GM19372 (cell line): ENCODE measurements around the gene PPEF2.

Experiments used
- ATAC-seq: cut with Tn5 transposase; IDR thresholded peaks from one replicate; pipeline ENCODE4 v1.9.1; 2021; ENCODE audit warnings: mild to moderate bottlenecking, low read depth, moderate library complexity; ENCODE audit not compliant: unreplicated experiment

PPEF2 gene

DNA sequence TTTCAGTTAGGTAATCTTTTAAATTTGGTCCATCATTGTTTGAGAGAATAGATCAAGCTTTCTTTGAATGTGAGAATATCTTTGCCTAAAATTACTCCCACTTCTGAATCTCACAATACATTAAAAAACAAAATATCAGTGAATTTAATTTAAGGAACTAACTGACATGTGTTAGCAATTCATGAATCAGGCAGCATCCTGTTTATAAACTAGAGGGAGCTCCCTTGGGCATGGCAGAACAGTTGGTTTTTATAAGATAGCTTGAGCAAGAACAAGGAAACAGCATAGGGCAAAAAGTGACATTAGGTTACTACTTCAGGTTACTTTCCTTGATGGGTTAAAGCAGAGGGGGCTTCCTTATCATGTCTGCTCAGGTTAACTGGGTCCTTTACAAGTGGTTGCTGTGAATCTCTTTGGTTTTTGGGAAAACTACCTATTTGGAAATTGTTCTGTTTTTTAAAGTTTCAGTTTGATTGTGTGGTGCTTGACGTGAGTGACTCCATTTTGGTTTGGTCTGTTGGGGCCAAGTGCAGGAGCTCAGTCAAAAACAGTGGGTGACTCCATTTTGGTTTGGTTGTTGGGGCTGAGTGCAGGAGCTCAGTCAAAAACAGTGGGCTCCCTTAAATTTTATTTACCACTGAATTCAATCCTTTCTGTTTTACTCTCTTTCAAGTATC is 68.0 kb downstream of the PPEF2 start:
- no peak for ATAC-seq

DNA sequence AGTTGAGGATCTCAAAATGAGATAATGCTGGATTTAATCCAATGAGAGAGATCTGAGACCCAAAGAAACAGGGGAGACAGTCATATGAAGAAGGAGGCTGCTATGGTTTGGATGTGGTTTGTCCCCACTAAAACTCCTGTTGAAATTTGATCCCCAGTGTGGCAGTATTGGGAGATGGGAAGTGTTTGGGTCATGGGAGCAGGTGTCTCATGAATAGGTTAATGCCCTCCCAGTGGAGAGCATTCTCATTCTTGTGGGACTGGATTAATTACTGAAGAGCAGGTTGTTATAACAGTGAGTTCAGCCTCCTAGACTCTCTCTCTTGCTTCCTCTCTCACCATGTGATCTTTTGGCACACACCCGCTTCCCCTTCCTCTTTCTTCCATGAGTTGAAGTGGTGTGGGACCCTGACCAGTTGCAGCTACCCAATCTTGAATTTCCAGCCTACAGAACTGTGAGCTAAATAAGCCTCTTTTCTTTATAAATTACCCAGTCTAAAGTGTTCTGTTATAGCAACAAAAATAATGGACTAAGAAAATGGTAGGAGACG is 70.3 kb downstream of the PPEF2 start:
- no peak for ATAC-seq

DNA sequence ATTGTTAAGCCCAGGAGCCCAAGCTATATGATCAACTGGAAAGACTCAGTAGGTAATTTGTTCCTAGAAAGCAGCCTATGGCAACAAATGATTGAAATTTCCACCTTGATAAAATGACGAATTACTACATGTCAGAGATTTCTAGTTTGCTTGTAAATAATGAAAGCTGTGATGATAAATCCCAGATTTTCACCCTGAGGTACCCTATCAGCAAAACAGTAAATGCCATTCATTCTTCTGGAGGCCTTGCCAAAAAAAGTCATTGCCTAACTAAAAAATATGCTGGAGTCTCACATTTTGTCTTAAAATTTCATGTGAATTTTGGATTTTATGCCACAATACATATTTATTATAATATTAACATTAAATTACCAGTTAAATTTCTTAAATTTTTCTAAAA is 71.3 kb downstream of the PPEF2 start:
- no peak for ATAC-seq

DNA sequence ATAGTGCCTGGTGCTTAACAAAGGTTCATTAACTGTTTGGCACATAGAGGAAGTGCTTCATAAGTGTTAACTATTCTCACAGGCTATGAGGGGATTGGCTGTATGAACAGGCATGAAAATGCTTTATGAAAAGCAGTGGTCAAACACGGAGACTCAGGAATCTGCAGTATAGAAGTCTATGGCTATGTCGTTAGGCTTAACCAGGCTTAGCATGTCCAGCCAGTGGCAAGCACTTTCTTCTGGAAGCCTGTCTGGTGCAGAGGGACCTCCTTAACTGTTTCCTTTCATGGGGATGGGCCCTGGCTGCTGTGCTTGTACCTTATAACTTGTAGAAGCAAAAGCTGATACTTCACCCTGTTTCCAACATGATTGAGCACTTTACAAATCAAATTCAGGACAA is 78.4 kb downstream of the PPEF2 start:
- no peak for ATAC-seq

DNA sequence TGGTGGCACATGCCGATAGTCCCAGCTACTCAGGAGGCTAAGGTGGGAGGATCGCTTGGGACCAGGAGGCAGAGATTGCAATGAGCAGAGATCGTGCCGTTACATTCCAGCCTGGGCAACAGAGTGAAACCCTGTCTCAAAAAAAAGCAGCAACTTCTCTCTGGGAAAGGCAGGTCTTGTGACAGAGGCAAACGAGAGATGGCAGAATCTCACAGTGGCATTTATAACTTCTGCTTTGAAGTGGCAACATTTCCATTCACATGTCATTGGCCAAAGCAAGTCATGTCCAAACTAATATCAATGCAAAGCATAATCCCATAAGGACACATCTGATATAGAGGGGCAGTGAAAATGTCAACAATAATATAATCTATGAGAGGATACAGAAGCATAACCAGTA is 79.8 kb downstream of the PPEF2 start:
- ATAC-seq = no peak

DNA sequence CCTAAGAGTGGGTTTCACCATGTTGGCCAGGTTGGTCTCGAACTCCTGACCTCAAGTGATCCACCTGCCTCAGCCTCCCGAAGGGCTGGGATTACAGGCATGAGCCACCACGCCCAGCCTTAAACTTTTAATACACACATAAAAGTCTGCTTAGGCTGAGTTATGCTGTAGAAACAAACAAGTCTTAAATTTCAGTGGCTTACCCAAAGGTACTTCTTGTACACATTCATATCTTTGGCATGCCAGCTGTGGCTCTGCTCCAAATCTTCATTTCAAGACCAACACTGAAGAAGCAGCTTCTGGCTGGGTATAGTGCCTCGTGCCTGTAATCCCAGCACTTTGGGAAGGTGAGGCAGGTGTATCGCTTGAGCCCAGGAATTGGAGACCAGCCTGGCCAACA is 80.3 kb downstream of the PPEF2 start:
- ATAC-seq = no peak

DNA sequence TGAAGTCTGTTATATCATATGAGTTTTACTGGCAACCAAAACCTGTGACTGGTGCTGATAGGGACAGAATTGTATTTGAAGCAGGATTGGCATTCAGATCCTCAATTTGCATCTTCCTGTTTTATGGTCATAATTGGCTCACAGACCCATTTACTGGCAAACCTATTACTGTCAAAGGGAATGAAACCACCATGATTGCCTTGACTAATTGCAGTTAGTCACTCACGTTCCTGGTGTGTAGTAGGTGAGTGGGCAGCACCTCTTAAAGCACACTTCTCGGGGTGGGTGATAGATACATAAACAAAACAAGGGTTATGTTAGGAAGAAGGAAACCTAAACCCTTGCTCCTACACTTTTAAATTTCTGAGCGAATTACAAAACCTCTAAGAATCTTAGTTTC is 81.0 kb downstream of the PPEF2 start:
- no peak for ATAC-seq

DNA sequence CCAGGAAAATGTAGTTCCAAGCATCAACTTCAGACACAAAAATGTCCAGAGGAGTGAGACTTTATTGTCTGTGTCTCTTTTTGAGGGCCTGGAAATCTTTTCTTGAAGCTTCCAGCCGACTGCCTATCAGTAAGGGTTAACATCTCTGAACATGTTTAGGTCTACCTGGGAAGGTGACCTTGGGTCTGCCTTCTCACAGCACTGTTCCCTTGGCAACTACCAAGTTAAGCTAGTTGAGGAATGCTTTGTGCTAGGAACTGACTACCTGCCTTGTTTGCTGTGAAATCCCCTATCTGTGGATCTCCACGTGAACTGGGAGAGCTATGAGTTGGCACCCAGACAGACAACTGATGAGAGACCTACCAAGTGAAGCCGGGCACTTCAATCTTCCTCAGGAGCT is 81.6 kb downstream of the PPEF2 start:
- no peak for ATAC-seq

DNA sequence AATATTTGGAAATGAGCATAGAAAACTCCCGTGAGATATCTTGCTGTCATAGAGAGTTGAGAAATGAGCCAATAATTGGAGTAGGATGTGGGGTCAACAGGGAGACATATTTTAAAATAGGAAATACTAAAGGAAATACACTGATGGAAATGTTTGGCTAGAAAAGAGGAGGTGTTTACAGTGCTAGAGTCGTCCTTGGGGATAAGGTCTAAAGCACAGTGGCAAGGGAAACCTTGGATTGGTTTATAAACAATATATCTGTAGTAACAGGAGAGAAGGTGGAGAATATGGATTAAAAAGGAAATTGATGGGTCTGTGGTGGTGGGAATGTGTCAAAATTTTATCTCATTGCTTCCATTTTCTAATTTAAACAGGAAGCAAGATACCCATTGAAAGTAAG is 82.1 kb downstream of the PPEF2 start:
- no peak for ATAC-seq

DNA sequence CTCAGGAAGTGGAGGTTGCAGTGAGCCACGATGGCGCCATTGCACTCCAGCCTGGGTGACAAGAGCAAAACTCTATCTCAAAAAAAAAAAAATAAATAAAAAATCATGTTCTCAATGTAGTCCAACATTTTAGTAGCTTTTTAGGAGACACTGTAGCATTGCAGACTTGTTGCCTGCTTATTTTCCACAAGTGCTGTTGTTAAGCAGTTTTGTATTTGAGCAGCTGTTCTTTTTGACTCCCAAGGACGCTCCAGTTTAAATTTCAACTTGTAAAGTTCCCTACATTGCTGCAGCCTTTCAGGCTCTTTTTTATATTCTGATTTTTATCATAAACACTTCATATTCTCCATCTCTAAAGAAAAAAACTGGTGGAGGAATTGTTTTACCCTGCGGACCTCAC is 83.1 kb downstream of the PPEF2 start:
- ATAC-seq = no peak

DNA sequence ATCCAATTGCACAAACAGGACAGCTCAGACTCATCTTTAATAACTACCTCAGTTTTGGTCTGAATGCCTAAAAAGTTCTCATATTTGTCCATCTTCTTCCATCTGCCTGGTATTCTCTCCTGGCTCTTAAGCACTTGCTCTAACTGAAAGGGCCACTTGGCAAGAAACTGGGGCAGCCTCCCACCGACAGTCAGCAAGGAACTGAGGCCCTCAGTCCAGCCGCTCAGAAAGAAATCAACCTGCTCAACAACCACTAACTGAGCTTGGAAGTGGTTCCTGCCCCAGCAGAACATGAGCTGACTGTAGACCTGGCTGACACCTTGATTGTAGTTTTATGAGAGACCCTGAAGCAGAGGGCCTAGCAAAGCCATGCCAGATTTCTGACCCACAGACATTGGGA is 84.4 kb downstream of the PPEF2 start:
- ATAC-seq = no peak
